ENCODE data around the gene H2AZ2.
"Not testable (repeated sequence)": the region's sequence is repeated elsewhere in the genome, so short reads cannot be mapped to it uniquely, and the experiment has no call there.

The H2AZ2 gene

DNA sequence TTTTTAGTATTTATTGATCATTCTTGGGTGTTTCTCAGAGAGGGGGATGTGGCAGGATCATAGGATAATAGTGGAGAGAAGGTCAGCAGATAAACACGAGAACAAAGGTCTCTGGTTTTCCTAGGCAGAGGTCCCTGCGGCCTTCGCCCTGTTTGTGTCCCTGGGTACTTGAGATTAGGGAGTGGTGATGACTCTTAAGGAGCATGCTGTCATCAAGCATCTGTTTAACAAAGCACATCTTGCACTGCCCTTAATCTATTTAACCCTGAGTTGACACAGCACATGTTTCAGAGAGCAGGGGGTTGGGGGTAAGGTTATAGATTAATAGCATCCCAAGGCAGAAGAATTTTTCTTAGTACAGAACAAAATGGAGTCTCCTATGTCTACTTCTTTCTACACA lies 22.4 kb upstream of the H2AZ2 start:
- DNase-seq = not testable (repeated sequence)

- no peak for DNase-seq
Observed at GRCh38 chr7:44867073-44867995, 19.4 kb upstream of the H2AZ2 start.

DNA sequence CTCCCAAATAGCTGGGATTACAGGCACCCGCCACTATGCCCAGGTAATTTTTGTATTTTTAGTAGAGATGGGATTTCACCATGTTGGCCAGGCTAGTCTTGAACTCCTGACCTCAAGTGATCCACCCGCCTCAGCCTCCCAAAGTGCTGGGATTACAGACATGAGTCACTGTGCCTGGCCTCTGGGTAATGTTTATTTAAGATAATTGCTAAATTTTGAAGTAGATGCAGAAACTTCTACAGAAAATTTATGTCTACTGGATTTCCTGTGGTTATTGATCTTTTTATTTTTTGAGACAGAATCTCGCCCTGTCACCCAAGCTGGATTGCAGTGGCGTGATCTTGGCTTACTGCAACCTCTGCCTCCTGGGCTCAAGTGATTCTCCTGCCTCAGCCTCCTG lies 14.1 kb upstream of the H2AZ2 start:
- not testable (repeated sequence) for DNase-seq

DNA sequence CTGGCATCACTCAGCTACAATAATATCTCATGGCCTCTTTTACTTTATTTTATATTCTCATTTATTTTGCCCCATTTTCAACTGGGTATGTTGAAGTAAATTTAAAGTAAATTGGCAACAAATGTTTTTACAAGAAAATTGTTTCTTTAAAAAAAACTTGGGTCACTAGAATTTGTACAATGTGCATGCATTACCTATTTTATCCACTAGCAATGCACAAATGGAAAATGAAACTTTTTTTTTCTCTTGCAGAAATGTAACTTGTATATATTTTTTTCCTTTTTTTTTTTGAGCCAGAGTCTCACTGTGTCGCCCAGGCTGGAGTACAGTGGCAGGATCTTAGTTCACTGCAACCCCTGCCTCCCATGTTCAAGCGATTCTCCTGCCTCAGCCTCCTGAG lies 10.3 kb upstream of the H2AZ2 start:
- no peak for DNase-seq

- no peak for DNase-seq
Observed at GRCh38 chr7:44854644-44855364, 6.9 kb upstream of the H2AZ2 start.

DNA sequence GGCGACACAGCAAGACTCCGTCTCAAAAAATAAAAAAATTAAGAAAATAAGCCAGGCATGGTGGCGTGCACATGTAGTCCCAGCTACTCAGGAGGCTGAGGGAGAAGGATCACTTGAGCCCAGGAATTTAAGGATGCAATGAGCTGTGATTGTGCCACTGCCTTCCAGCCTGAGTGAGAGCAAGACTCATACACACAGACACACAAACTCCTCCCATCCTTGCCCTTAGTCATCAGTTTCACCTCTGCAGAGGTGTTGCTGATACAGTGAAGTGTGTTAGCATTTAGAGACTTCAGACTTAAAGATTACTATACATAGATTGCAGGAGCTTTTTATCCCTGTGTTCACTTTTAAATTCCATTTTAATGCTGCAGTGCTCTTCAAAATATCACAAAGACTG lies 5.5 kb upstream of the H2AZ2 start:
- no peak for DNase-seq

DNA sequence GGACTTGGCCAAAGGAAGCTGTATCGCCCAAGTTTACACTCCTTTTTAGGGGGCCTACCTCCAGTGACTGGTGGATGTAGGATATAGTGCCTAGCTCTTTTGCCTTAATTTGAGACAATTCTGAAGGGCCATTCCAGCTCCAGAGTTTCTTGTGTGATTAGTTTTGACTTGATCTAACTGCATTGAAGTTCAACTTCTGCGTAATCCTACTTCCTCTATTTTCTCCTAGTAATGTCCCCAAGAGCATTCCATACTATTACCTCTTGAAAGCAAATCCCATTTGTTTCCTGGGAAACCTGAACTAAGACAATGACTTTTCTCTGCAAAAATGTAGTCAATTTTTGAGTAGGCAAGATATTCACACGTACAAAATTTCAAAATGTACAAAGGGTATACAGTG lies 4.7 kb upstream of the H2AZ2 start:
- no peak for DNase-seq

DNA sequence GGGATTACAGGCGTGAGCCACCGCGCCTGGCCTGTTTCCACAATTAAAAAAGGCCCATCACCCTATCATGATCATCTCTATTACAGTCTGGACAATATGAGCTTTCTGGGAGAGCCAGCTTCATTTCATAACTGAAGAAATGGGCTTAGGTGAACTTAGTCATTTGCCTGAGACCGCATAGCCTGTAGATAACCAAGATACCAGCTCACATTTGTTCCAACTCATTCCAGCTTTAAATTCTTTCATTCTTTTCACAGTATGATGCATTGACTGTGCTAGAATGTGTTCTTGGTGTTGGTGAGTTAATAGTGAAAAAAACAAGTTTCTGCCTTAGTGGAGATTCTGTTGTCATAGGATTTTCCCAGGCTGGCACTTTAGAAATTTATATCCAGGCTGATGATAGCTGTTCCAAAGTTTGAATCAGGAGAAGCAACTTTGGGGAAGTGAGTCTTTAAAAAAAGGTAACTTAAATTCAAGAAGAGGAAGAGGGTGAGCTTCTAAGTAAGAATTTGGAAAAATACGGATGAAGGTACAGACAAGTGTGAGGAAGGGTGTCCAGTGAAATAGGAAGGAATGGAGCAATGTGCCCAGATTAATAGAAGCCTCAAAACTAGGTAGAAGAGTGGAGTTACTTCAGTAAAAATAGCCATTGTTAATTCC lies 2.1 kb upstream of the H2AZ2 start:
- no peak for DNase-seq

DNA sequence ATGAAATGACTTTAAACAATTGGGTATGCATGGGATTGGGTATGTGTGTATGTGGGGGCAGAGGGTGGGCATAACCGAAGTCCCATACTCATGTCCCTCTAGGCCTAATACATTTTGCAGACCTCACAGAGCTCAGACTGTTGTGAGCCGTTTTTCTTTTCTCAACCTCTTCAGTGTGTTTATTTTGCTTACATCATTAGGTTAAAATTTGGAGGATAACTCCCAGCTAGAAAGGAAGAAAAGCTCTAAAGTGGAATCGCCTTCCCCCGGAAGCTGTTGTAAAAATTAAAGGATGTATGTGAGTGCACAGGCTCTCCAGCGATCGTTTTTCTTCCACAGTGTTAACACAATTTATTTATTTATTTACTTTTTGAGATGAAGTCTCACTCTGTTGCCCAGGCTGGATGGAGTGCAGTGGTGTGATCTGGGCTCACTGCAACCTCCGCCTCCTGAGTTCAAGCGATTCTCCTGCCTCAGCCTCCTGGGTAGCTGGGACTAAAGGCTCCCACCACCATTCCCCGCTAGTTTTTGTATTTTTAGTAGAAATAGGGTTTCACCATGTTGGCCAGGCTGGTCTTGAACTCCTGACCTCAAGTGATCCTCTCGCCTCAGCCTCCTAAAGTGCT lies 1.5 kb upstream of the H2AZ2 start:
- DNase-seq = no peak

DNA sequence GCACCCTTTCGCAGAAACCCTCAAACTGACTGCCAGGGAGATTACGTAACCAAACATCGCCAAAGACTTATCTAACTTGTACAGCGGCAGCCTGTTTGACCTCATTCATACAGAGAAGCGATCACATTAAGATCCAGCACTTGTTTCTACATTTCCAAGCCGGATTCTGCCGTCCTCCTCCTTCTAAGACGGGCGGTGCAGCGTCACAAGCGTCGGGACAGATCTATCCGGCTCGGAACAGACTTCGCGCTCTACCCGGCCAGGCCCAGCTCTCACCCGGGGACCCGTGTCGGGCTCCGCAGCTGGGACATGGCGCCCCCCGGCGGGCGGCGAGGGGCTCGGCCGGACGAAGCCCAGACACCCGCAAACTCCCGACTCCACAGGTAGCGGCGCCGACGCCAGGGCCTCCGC lies 373 bp downstream of the H2AZ2 start:
- peak; percentile 49 to 66 for DNase-seq

DNA sequence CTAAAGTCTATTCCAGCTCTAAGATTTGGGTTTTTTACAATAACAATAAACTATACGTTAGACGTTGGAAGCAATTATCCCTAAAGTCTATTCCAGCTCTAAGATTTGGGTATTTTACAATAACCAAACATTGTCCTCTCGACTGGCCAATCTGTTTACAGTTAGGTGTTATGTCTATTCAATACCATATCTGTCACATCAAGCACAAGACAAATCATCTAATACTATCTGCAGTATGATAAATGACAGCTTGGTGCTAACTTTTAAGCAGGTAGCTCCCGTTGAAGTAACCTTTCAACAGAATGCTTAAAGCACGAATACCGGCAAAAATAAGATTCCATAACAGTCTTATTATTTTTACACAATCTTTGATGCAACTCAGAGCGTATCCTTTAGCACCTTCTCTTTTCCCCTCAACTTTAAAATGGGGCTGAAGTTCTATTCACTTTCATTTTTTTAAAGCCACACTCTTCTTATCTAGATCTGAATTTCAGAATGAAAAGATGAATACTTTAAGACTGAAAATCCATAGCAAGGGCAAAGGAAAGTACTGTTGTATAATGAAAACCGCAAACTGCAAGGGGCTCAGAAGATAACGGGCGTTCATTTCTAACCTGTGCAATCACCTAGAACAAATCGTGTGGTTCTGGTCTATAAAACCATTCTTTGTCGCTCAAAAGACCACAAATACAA lies 925 bp downstream of the H2AZ2 start:
- DNase-seq = no peak

DNA sequence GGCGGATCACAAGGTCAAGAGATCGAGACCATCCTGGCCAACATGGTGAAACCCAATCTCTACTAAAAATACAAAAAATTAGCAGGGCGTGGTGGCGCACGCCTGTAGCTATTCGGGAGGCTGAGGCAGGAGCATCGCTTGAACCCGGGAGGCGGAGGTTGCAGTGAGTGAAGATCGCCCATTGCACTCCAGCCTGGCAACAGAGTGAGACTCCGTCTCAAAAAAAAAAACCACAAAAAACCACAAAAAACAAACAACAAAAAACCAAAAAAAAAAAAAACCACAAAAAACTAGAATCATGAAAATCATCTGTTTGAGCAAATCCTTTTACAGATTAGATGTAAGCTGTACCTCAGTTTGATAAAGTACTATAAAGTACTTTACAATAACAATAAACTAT lies 1.5 kb downstream of the H2AZ2 start:
- DNase-seq = not testable (repeated sequence)

GRCh38 chr7:44845451-44845850 lies 2.4 kb downstream of the H2AZ2 start:
- no peak for DNase-seq

DNA sequence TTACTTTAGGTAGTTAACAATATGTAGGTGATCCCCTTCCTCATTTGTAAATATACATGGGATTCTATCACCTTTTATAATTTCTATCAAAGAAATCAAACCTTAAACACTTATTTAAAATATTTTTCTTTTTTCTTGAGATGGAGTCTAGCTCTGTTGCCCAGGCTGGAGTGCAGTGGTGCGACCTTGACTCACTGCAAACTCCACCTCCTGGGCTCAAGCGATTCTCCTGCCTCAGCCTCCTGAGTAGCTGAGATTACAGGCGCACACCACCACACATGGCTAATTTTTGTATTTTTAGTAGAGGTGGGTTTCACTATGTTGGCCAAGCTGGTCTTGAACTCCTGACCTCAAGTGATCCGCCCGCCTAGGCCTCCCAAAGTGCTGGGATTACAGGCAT lies 4.4 kb downstream of the H2AZ2 start:
- not testable (repeated sequence) for DNase-seq

GRCh38 chr7:44842675-44843074 lies 5.2 kb downstream of the H2AZ2 start:
- not testable (repeated sequence) for DNase-seq

- DNase-seq = no peak
Observed at GRCh38 chr7:44838751-44839150, 9.1 kb downstream of the H2AZ2 start.

DNA sequence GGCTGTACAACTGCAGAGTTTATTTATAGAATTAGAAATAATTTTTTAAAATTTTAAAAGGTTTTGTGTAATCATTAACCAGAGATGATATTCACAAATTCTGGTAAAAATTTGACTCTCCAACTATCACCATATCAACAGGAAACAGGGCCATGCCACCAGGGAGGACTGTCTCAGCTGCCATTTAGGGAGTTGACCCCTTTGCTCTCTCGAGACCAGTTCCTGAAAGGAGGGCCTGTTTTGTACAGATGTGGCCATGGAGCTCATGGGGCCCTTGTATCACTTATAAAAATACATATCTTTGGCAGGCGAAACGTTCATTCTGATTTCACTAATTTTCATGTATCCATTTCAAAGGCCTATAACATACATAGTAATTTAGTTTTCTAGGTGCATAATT lies 20.3 kb downstream of the H2AZ2 start:
- DNase-seq = no peak

GRCh38 chr7:44824894-44825526 lies 22.9 kb downstream of the H2AZ2 start:
- no peak for DNase-seq

DNA sequence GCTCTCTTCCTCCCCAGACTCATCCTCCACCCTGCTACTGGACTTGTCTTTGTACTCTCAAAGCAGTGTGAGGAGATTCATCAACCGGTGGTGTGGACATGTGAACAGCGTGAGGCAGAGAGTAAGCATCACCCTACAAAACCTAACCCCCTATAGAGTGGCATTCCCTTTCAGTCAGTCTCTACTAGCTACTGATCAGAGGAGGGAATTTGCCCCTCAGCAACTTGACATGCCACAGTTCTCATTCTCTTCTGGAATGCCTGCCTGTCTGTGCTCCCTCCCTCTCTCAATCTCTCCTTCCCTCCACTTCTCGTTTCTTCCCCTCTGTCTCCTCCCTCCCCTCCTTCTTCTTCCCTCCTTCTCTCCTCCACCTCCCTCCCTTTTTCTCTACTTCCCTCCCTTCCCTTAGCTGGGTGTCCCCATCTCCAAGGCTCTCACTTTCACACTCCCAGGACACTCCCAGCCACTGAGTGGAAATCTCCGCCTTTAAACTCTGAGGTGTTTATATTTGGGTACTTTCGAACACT lies 24.6 kb downstream of the H2AZ2 start:
- DNase-seq = no peak

DNA sequence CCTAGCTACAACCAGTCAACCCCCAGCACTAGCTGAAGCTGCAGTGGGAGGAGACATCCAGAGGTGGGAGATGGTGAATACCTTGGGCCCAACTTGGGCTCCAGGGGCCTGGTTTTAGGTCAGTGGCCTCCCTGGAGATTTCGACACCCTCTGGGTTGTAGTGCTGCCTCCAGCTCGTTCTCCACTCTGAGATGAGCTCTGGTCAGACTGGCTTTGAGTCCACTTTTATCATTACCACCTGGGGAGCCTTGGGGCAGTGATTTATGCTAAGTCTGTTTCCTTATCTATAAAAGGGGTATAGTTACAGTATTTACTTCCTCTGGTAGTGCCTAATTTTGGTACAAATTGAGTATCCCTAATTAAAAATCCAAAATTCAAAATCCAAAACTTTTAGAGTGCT lies 28.6 kb downstream of the H2AZ2 start:
- no peak for DNase-seq

DNA sequence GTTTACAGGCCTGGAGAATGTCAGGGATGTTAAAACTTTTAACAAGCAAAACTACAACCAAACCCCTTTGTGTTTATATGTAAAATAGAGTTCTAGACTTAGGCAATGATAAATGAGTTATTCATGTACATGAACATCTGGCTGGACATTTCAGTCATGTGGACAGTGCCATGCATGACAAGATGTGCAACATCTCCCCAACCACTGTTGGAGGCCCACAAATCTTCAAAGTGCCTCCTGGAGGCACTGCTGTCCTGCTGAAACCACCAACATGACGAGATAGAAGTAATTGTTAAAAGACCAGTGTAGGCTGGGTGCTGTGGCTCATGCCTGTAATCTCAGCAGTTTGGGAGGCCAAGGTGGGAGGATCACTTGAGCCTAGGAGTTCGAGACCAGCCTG lies 33.0 kb downstream of the H2AZ2 start:
- DNase-seq = no peak

DNA sequence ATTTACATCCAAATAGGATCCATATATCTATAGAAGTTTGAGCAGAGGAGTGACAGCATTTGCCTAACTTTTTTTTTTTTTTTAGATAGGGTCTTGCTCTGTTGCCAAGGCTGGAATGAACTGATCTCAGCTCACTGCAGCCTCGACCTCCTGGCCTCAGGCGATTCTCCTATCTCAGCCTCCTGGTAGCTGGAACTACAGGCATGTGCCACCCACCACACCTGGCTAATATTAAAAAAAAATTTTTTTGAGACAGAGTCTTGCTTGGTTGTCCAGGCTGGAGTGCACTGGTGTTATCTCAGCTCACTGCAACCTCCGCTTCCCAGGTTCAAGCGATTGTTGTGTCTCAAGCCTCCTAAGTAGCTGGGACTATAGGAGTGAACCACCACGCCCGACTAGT lies 36.3 kb downstream of the H2AZ2 start:
- no peak for DNase-seq

Data from NCI-H187 (cell line).